ENCODE data around the gene RENBP. TPM values are rescaled to one million over a fixed set of nuclear protein-coding genes. Genes with fewer than 3 reads are reported as not detected.

RENBP gene
- total RNA-seq (10 to 100 TPM; 14.8 to 32.7 (median 27.7) TPM), polyA plus RNA-seq (1 to 10 TPM in 1 of 2 donors, under 1 TPM in 1; 0.47 to 1.3 TPM), total RNA-seq (15.5 reads per million, percentile 45 among the genes with 10 or more reads in this experiment)

DNA sequence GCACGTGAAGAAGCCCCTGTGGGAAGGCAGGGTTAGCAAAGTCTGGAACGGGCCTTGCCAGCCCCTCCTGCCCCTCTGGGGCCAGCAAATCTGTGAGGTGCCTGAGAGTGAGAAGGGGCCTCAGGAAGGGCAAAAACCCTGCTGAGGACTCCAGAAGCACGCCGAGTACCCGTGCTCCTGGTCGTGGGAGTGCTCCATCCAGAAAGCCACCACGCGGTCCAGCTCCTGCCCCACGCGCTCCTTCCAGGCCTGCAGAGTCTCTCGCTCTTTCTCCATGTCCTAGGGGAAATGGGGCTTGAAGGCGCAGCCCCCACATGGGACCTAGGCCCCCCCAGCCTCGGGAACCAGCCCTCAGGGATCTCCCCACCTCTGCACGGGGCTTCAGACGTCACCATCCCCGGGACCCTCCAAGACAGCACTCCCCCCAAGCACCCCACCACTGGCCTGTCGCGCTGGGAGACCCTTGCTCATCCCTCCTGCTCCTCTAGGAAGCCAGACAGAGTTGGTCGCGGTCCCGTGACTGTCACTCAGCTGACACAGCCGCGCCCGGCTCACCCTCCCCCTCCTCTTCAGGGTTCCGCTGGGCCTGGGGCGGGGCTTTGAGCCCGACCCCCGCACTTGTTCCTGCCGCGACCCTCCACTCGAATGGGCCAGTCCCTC, at the start of gene RENBP:
TSS of gene RENBP (minus strand) at position 504 of the 660 bp plus-strand sequence. CDS start at position 471, 33 bp downstream.
- peak within 1 kb of the TSS; percentile 78 to 92 (median 88) for H3K4me3 Mint-ChIP-seq
- peak within 1 kb of the TSS; percentile 39 for H3K4me3 ChIP-seq (ENCODE audit: low read length)
- no peaks in the 10 kb centered on the region for H3K9me3 Mint-ChIP-seq
- peaks cover 3 to 9% of the 10 kb centered on the region in 2 donors for H3K4me1 ChIP-seq (ENCODE audit: control insufficient read depth in 2 of 2, insufficient read depth in 2 of 2, low read length in 2 of 2)
- H3K27ac ChIP-seq (ENCODE audit: low read depth, low read length) = peak within 1 kb of the TSS; percentile 68
- peak in 3 of 9 donors; percentile 33 to 49 (median 37) for DNase-seq
- H3K4me1 Mint-ChIP-seq = peaks cover 6 to 39% (median 19%) of the 10 kb centered on the region in 7 donors
- H3K27ac Mint-ChIP-seq = peak within 1 kb of the TSS in 8 of 9 donors; percentile 78 to 92 (median 85)
- H3K9me3 ChIP-seq (ENCODE audit: control insufficient read depth in 2 of 3, low read length in 3 of 3) = no peaks in the 10 kb centered on the region
- intact Hi-C loops (cut with micrococcal nuclease) = no loop called here
- ATAC-seq = peak; percentile 67
- H3K27me3 Mint-ChIP-seq = no peaks in the 10 kb centered on the region
- H3K36me3 ChIP-seq (ENCODE audit: control insufficient read depth in 2 of 3, insufficient read depth in 3 of 3, low read length in 3 of 3) = peaks cover 0 to 7% (median 0%) of the 10 kb centered on the region in 3 experiments
- H3K27me3 ChIP-seq (ENCODE audit: control insufficient read depth in 2 of 2, insufficient read depth in 2 of 2, low read length in 2 of 2) = no peaks in the 10 kb centered on the region
- CTCF ChIA-PET = interaction anchor here (1.0 to 10.9 kb wide), 2 partner anchors 9 to 19 kb away, joined by 5 to 168 read pairs; partner anchors contain the start of gene ARHGAP4
- peaks cover 0 to 10% (median 4%) of the 10 kb centered on the region in 5 donors for H3K36me3 Mint-ChIP-seq
- POLR2A ChIA-PET = interaction anchor here (1.0 to 21.0 kb wide), 3 partner anchors 17 to 37 kb away, joined by 3 to 384 read pairs (median 63); partner anchors contain the start of genes ARHGAP4, HCFC1 and NAA10

DNA sequence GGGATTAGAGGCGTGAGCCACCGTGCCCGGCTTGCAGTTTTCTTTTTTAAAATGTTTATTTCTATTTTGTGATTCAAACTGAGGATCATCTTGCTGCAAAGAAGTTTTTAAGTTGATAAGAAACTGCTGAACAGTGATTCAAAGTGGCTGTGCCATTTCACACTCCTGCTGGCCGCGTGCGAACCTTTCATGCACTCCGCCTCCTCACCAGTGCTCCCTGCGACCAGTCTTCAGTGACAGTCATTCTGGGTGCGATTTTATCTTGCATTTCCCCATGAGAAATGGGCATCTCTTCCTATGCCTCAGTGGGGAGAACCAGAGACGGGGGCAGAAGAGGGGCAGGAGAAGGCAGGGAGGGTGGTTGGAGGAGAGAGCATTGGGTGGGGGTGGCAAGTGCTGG, 49.5 kb upstream of the RENBP start:
- H3K4me3 Mint-ChIP-seq = no peak overlapping the region
- H3K27me3 ChIP-seq (ENCODE audit: control insufficient read depth in 2 of 2, insufficient read depth in 2 of 2, low read length in 2 of 2) = no peaks in the 10 kb centered on the region
- no peak overlapping the region for H3K4me3 ChIP-seq (ENCODE audit: low read length)

DNA sequence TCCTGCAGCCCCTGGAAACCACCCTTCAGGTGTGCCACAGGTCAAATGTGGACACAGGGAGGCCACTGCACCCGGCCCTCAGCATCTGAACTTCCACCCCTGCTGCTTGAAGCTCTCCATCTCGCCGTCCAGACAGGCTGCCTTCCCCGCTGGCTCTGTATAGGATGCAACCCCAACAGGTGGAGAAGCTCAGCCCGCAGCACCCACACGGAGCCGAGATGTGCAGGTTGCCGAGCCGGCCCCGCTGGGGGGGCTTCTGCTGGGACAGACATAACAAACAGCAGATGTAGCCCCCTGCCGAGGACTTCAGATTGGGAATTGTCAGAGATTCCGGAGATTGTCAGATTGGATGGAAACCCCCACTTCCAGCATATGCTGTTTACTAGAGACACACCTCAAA, 48.6 kb upstream of the RENBP start:
- Mint-ChIP-seq H3K4me3 (no peak overlapping the region), H3K27ac (peak overlapping the region in 1 of 9 donors; percentile 62)

More for the DNA sequence above, 49.5 kb upstream of the RENBP start:
- Histone ChIP-seq H3K4me1 (ENCODE audit: control insufficient read depth in 2 of 2, insufficient read depth in 2 of 2, low read length in 2 of 2) (peaks cover 0 to 12% of the 10 kb centered on the region in 2 donors), H3K9me3 (ENCODE audit: control insufficient read depth in 2 of 3, low read length in 3 of 3) (no peaks in the 10 kb centered on the region), H3K36me3 (ENCODE audit: control insufficient read depth in 2 of 3, insufficient read depth in 3 of 3, low read length in 3 of 3) (no peaks in the 10 kb centered on the region), H3K27ac (ENCODE audit: low read depth, low read length) (no peak overlapping the region)
- Mint-ChIP-seq H3K36me3 (no peaks in the 10 kb centered on the region), H3K27ac (no peak overlapping the region), H3K4me1 (peaks cover 7 to 20% (median 16%) of the 10 kb centered on the region in 7 donors), H3K9me3 (peaks cover 0 to 3% (median 0%) of the 10 kb centered on the region in 11 donors), H3K27me3 (no peaks in the 10 kb centered on the region)
- DNase-seq = no peak
- ATAC-seq = no peak
- CTCF ChIA-PET = no interaction called here
- intact Hi-C loops (cut with micrococcal nuclease) = no loop called here
- POLR2A ChIA-PET = no interaction called here

DNA sequence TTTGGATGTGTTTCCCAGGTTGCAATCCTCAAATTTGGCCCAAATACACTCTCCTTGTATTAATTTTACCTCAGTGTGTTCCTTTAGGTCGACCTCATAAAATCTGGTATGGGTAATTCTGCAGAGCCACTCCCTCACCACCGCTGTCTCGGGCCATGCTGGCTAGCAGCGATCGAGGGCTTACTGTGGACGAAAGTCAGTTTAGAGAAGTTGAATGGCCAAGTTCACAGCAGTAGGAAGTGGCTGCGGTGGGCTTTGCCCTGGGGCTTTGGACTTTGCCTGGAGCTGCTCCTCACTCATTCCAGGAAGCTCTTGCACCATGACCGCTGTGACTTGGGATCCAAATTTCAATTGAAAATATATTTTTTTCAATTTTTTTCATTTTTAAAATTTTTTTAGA, 47.7 kb upstream of the RENBP start:
- H3K36me3 Mint-ChIP-seq = no peaks in the 10 kb centered on the region
- CTCF ChIA-PET = no interaction called here
- intact Hi-C loops (cut with micrococcal nuclease) = no loop called here

More for the DNA sequence above, 48.6 kb upstream of the RENBP start:
- Histone ChIP-seq H3K36me3 (ENCODE audit: control insufficient read depth in 2 of 3, insufficient read depth in 3 of 3, low read length in 3 of 3) (no peaks in the 10 kb centered on the region), H3K27me3 (ENCODE audit: control insufficient read depth in 2 of 2, insufficient read depth in 2 of 2, low read length in 2 of 2) (no peaks in the 10 kb centered on the region), H3K9me3 (ENCODE audit: control insufficient read depth in 2 of 3, low read length in 3 of 3) (no peaks in the 10 kb centered on the region), H3K4me1 (ENCODE audit: control insufficient read depth in 2 of 2, insufficient read depth in 2 of 2, low read length in 2 of 2) (peaks cover 0 to 12% of the 10 kb centered on the region in 2 donors), H3K4me3 (ENCODE audit: low read length) (no peak overlapping the region), H3K27ac (ENCODE audit: low read depth, low read length) (no peak overlapping the region)
- Mint-ChIP-seq H3K36me3 (no peaks in the 10 kb centered on the region), H3K9me3 (peaks cover 0 to 3% (median 0%) of the 10 kb centered on the region in 11 donors), H3K4me1 (peaks cover 7 to 22% (median 16%) of the 10 kb centered on the region in 7 donors), H3K27me3 (no peaks in the 10 kb centered on the region)
- ChIA-PET CTCF (no interaction called here), POLR2A (interaction anchor here (0.5 kb wide), 1 partner anchor 763 kb away, joined by 3 read pairs; no protein-coding TSS in a partner anchor)
- intact Hi-C loops (cut with micrococcal nuclease) = no loop called here
- DNase-seq (no peak), ATAC-seq (no peak)

DNA sequence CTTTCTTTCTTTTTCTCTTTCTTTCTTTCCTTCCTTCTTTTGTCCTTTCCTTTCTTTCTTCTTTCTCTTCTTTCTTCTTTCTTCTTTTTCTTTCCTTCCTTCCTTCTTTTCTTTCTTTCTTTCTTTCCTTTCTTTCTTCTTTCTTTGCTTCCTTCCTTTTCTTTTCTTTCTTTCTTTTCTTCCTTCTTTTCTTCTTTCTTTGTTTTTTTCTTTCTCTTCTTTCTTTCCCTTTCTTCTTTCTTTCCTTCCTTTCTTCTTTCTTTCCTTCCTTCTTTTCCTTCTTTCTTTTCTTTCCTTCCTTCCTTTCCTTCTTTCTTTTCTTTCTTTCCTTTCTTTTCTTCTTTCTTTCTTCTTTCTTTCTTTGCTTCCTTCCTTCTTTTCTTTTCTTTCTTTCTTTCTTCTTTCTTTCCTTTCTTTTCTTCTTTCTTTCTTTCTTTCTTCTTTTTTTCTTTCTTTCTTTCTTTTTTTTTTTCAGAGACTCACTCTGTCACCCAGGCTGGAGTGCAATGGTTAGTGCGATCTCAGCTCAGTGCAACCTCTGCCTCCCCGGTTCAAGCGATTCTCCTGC, 46.7 kb upstream of the RENBP start:
- intact Hi-C loops (cut with micrococcal nuclease) = no loop called here
- H3K4me1 Mint-ChIP-seq = peaks cover 7 to 27% (median 16%) of the 10 kb centered on the region in 7 donors
- POLR2A ChIA-PET = interaction anchor here (0.6 kb wide), 1 partner anchor 14 kb away, joined by 4 read pairs; no protein-coding TSS in a partner anchor
- Histone ChIP-seq H3K4me3 (ENCODE audit: low read length) (no peak overlapping the region), H3K9me3 (ENCODE audit: control insufficient read depth in 2 of 3, low read length in 3 of 3) (no peaks in the 10 kb centered on the region), H3K27ac (ENCODE audit: low read depth, low read length) (no peak overlapping the region), H3K27me3 (ENCODE audit: control insufficient read depth in 2 of 2, insufficient read depth in 2 of 2, low read length in 2 of 2) (no peaks in the 10 kb centered on the region), H3K4me1 (ENCODE audit: control insufficient read depth in 2 of 2, insufficient read depth in 2 of 2, low read length in 2 of 2) (peaks cover 0 to 12% of the 10 kb centered on the region in 2 donors), H3K36me3 (ENCODE audit: control insufficient read depth in 2 of 3, insufficient read depth in 3 of 3, low read length in 3 of 3) (no peaks in the 10 kb centered on the region)
- no peaks in the 10 kb centered on the region for H3K36me3 Mint-ChIP-seq
- H3K4me3 Mint-ChIP-seq = peak overlapping the region in 2 of 10 donors; percentile 46 to 67
- ATAC-seq (no peak), DNase-seq (no peak)
- H3K27ac Mint-ChIP-seq = peak overlapping the region in 6 of 9 donors; percentile 40 to 94 (median 82)
- peaks cover 0 to 3% (median 0%) of the 10 kb centered on the region in 11 donors for H3K9me3 Mint-ChIP-seq
- no peaks in the 10 kb centered on the region for H3K27me3 Mint-ChIP-seq
- CTCF ChIA-PET = no interaction called here

More for the DNA sequence above, 47.7 kb upstream of the RENBP start:
- Histone ChIP-seq H3K4me1 (ENCODE audit: control insufficient read depth in 2 of 2, insufficient read depth in 2 of 2, low read length in 2 of 2) (peaks cover 0 to 12% of the 10 kb centered on the region in 2 donors), H3K36me3 (ENCODE audit: control insufficient read depth in 2 of 3, insufficient read depth in 3 of 3, low read length in 3 of 3) (no peaks in the 10 kb centered on the region), H3K27ac (ENCODE audit: low read depth, low read length) (no peak overlapping the region), H3K9me3 (ENCODE audit: control insufficient read depth in 2 of 3, low read length in 3 of 3) (no peaks in the 10 kb centered on the region), H3K4me3 (ENCODE audit: low read length) (no peak overlapping the region), H3K27me3 (ENCODE audit: control insufficient read depth in 2 of 2, insufficient read depth in 2 of 2, low read length in 2 of 2) (no peaks in the 10 kb centered on the region)
- peaks cover 7 to 23% (median 16%) of the 10 kb centered on the region in 7 donors for H3K4me1 Mint-ChIP-seq
- no peaks in the 10 kb centered on the region for H3K27me3 Mint-ChIP-seq
- peaks cover 0 to 3% (median 0%) of the 10 kb centered on the region in 11 donors for H3K9me3 Mint-ChIP-seq
- POLR2A ChIA-PET = no interaction called here
- ATAC-seq (no peak), DNase-seq (no peak)
- no peak overlapping the region for H3K4me3 Mint-ChIP-seq
- H3K27ac Mint-ChIP-seq = no peak overlapping the region

DNA sequence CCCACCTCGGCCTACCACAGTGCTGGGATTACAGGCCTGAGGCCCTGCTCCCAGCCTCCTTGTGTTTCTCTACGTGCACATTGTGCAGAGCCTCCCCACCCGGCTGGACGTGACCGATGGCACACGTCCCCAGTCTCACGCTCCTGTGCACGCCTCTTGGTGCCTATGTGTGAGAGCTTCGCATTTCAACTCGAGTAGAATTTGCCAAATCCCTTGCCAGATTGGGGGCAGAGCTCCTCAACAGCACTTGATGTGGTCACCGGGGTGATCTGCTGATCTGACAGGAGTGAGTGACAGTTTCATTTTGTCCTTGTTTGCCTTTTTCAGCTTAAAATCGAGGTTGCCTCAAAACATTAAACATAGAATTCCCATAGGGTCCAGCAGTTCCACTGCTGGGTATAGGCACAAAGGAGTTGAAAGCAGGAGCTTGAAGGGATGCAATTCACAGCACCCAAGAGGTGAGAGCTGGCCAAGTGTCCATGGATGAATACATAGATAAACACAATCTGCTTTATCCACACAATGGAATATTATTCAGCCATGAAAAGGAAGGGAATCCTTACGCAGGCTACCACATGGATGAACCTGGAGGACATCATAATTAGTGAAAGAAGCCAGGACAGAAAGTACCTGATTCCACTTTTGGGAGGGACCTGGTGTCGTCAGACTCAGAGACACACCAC, 45.7 kb upstream of the RENBP start:
- Histone ChIP-seq H3K4me1 (ENCODE audit: control insufficient read depth in 2 of 2, insufficient read depth in 2 of 2, low read length in 2 of 2) (peaks cover 2 to 14% of the 10 kb centered on the region in 2 donors), H3K9me3 (ENCODE audit: control insufficient read depth in 2 of 3, low read length in 3 of 3) (no peaks in the 10 kb centered on the region), H3K27me3 (ENCODE audit: control insufficient read depth in 2 of 2, insufficient read depth in 2 of 2, low read length in 2 of 2) (no peaks in the 10 kb centered on the region), H3K4me3 (ENCODE audit: low read length) (no peak overlapping the region), H3K36me3 (ENCODE audit: control insufficient read depth in 2 of 3, insufficient read depth in 3 of 3, low read length in 3 of 3) (no peaks in the 10 kb centered on the region), H3K27ac (ENCODE audit: low read depth, low read length) (peak overlapping the region; percentile 42)
- Mint-ChIP-seq H3K36me3 (no peaks in the 10 kb centered on the region), H3K4me1 (peaks cover 7 to 31% (median 16%) of the 10 kb centered on the region in 7 donors), H3K27ac (peak overlapping the region; percentile 55 to 91 (median 85)), H3K27me3 (no peaks in the 10 kb centered on the region), H3K4me3 (peak overlapping the region in 8 of 10 donors; percentile 39 to 75 (median 62)), H3K9me3 (peaks cover 0 to 2% (median 0%) of the 10 kb centered on the region in 11 donors)
- ChIA-PET POLR2A (interaction anchor here (0.7 to 1.9 kb wide), 4 partner anchors 11 to 19 kb away, joined by 3 to 10 read pairs (median 7); partner anchors contain the start of genes HCFC1 and TMEM187), CTCF (interaction anchor here (1.0 kb wide), 1 partner anchor 27 kb away, joined by 3 read pairs; no protein-coding TSS in a partner anchor)
- intact Hi-C loops (cut with micrococcal nuclease) = no loop called here
- ATAC-seq = peak; percentile 20
- peak in 3 of 9 donors; percentile 33 to 41 (median 35) for DNase-seq
